ENCODE measurements around the gene OR52J3. TPM values are rescaled to one million over a fixed set of nuclear protein-coding genes. Genes with fewer than 3 reads are reported as not detected.

The OR52J3 gene
- total and polyA plus RNA-seq, 2 donors (not counting 1 experiment from before 2014, with no cell fraction given), result not detected

GRCh38 chr11:5092821-5093585 is 46.7 kb downstream of the OR52J3 start:
- ATAC-seq (ENCODE audit: low read depth), result no peak
- DNase-seq, result no peak
- ChIA-PET POLR2A (no interaction called here), CTCF (no interaction called here)
- Histone ChIP-seq H3K9ac (ENCODE audit: low read length) (no peak overlapping the region), H3K36me3 (replicated peaks in 1 of 2; ENCODE audit: control extremely low read depth in 1 of 2, control insufficient read depth in 1 of 2, extremely low read depth in 1 of 2, insufficient read depth in 2 of 2, low read length in 1 of 2) (no peaks in the 10 kb centered on the region), H3K4me3 (ENCODE audit: control extremely low read depth in 1 of 5, extremely low read depth in 1 of 5, insufficient read depth in 1 of 5, low read depth in 2 of 5, low read length in 4 of 5) (no peak overlapping the region), H3K79me2 (ENCODE audit: control insufficient read depth, insufficient read depth, low read length) (no peaks in the 10 kb centered on the region), H4K20me1 (ENCODE audit: control insufficient read depth, insufficient read depth, low read length, poor library complexity, severe bottlenecking) (no peaks in the 10 kb centered on the region), H3K4me1 (ENCODE audit: control insufficient read depth in 2 of 2, insufficient read depth in 2 of 2, low read length in 2 of 2) (no peaks in the 10 kb centered on the region), H2AFZ (ENCODE audit: insufficient read depth, low read depth, low read length, poor library complexity, severe bottlenecking) (no peak overlapping the region), H3K27ac (ENCODE audit: low read length in 2 of 2) (no peak overlapping the region), H3K9me3 (ENCODE audit: control extremely low read depth in 1 of 3, control insufficient read depth in 2 of 3, insufficient read depth in 1 of 3, low read length in 2 of 3) (no peaks in the 10 kb centered on the region), H3K4me2 (replicated peaks; ENCODE audit: low read depth, low read length, poor library complexity, severe bottlenecking) (no peak overlapping the region), H3K27me3 (replicated peaks in 1 of 4; ENCODE audit: control extremely low read depth in 1 of 4, control insufficient read depth in 3 of 4, insufficient read depth in 4 of 4, low read length in 3 of 4) (no peaks in the 10 kb centered on the region)
- H3K27ac Mint-ChIP-seq, result no peak overlapping the region
- 100% methylated on average over 1 of the region's 8 CpGs for WGBS (ENCODE audit: insufficient coverage)
- TF ChIP-seq CTCF (IDR thresholded peaks at IDR 0.05) (no peak), EZH2 (IDR thresholded peaks at IDR 0.05; ENCODE audit: borderline replicate concordance, insufficient read depth, low read depth, low read length, poor library complexity, severe bottlenecking) (no peak)
- H3K4me1 Mint-ChIP-seq, result no peaks in the 10 kb centered on the region
- intact Hi-C loops (cut with micrococcal nuclease), result no loop called here
- no peak overlapping the region for H3K4me3 Mint-ChIP-seq
- H3K27me3 Mint-ChIP-seq, result peaks cover 10% of the 10 kb centered on the region
- no peaks in the 10 kb centered on the region for H3K9me3 Mint-ChIP-seq (ENCODE audit: insufficient read depth)

DNA sequence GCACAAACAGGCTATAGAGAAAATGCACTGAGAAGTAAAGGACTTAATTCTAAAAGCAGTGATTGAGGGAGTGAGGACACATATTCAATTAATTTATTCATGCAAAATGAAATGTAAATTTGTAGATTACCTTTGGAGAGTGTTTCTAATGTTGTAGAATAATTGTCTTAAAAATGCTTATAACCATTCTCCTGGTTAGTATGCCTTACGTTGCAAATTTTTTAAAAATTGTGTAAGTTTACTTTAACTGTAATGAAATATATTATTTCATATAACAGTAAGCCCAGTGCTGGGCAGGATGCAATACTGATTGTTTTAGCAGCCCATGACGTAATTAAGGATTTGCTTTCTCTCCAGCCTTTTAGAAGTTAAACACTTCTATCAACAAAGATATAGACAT is 49.7 kb downstream of the OR52J3 start:
- ATAC-seq (ENCODE audit: low read depth), result no peak
- H3K36me3 ChIP-seq (replicated peaks in 1 of 2; ENCODE audit: control extremely low read depth in 1 of 2, control insufficient read depth in 1 of 2, extremely low read depth in 1 of 2, insufficient read depth in 2 of 2, low read length in 1 of 2), result no peaks in the 10 kb centered on the region
- H3K9me3 ChIP-seq (ENCODE audit: control extremely low read depth in 1 of 3, control insufficient read depth in 2 of 3, insufficient read depth in 1 of 3, low read length in 2 of 3), result no peaks in the 10 kb centered on the region
- H3K27ac ChIP-seq (ENCODE audit: low read length in 2 of 2), result no peak overlapping the region
- no peak for DNase-seq
- H3K27ac Mint-ChIP-seq, result no peak overlapping the region
- intact Hi-C loops (cut with micrococcal nuclease), result no loop called here
- no CpG with 5 or more reads among the region's 2 CpGs for WGBS (ENCODE audit: insufficient coverage)
- H2AFZ ChIP-seq (ENCODE audit: insufficient read depth, low read depth, low read length, poor library complexity, severe bottlenecking), result no peak overlapping the region
- H3K9me3 Mint-ChIP-seq (ENCODE audit: insufficient read depth), result no peaks in the 10 kb centered on the region
- peaks cover 6% of the 10 kb centered on the region for H3K27me3 Mint-ChIP-seq
- H3K9ac ChIP-seq (ENCODE audit: low read length), result no peak overlapping the region
- CTCF ChIA-PET, result no interaction called here
- no peaks in the 10 kb centered on the region for H3K4me1 Mint-ChIP-seq
- no peak for TF ChIP-seq EZH2 (IDR thresholded peaks at IDR 0.05; ENCODE audit: borderline replicate concordance, insufficient read depth, low read depth, low read length, poor library complexity, severe bottlenecking)
- no peak for TF ChIP-seq CTCF (IDR thresholded peaks at IDR 0.05)
- no peak overlapping the region for H3K4me3 ChIP-seq (ENCODE audit: control extremely low read depth in 1 of 5, extremely low read depth in 1 of 5, insufficient read depth in 1 of 5, low read depth in 2 of 5, low read length in 4 of 5)
- H3K79me2 ChIP-seq (ENCODE audit: control insufficient read depth, insufficient read depth, low read length), result no peaks in the 10 kb centered on the region
- H3K4me2 ChIP-seq (replicated peaks; ENCODE audit: low read depth, low read length, poor library complexity, severe bottlenecking), result no peak overlapping the region
- no peak overlapping the region for H3K4me3 Mint-ChIP-seq
- POLR2A ChIA-PET, result no interaction called here
- H3K4me1 ChIP-seq (ENCODE audit: control insufficient read depth in 2 of 2, insufficient read depth in 2 of 2, low read length in 2 of 2), result no peaks in the 10 kb centered on the region
- H4K20me1 ChIP-seq (ENCODE audit: control insufficient read depth, insufficient read depth, low read length, poor library complexity, severe bottlenecking), result no peaks in the 10 kb centered on the region
- H3K27me3 ChIP-seq (replicated peaks in 1 of 4; ENCODE audit: control extremely low read depth in 1 of 4, control insufficient read depth in 3 of 4, insufficient read depth in 4 of 4, low read length in 3 of 4), result no peaks in the 10 kb centered on the region

Measured in B cell (primary cell).